HepG2 (cell line): ENCODE data around the gene ANLN.

ENCODE experiments used
- NAIF1 ChIP-seq: sonication (generic); formaldehyde crosslinking; IDR thresholded peaks from 2 replicates; pipeline ENCODE4 v1.5.0; 2020; ENCODE audit warnings: mild to moderate bottlenecking, missing genetic modification reagents, borderline replicate concordance
- ZFY ChIP-seq: sonication (generic); formaldehyde crosslinking; IDR thresholded peaks from 2 replicates; pipeline ENCODE4 v1.4.0; 2020; ENCODE audit warnings: missing genetic modification reagents

DNA sequence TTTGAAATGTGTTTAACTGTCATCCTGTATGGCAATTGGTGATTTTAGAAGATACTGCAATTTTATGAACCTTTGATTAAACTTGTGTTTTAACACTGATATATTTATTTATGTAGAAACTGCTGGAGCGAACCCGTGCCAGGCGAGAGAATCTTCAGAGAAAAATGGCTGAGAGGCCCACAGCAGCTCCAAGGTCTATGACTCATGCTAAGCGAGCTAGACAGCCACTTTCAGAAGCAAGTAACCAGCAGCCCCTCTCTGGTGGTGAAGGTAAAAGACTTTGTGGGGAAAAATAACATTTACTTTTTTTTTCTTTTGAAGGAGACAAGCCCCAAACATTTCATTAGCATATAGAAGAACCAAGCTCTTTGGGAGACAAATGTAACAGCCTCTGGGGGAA lies 6.5 kb downstream of the ANLN start:
- TF ChIP-seq ZFY (CRISPR knock-in tag) (no peak), NAIF1 (CRISPR knock-in tag) (no peak)
